Kidney (tissue), 14 donors: ENCODE data around the gene DLX1. TPM values are rescaled to one million over a fixed set of nuclear protein-coding genes. Genes with fewer than 3 reads are reported as not detected.
A peak's percentile ranks its signal among the peaks of the same experiment; 100 is the strongest.
"Not testable (repeated sequence)": the region's sequence is repeated elsewhere in the genome, so short reads cannot be mapped to it uniquely, and the experiment has no call there.

ENCODE experiments used
- DNase-seq, 5 donors: peaks; one replicate each; pipeline ENCODE4 v3.0.0-alpha.2; 2013 to 2020
- FAIRE-seq: peaks from 2 replicates; lab custom pipeline; 2012; peaks lifted over from hg19 to GRCh38; lab: Jason Lieb, UNC
- H3K27ac ChIP-seq, 2 donors: one replicate each; pipeline ENCODE4 v1.7.0; 2013; ENCODE audit warnings: low read depth in 2 of 2, low read length in 2 of 2, inconsistent platforms in 1 of 2
- H3K27me3 ChIP-seq: one replicate; pipeline ENCODE4 v1.7.1; 2013; ENCODE audit warnings: low read length, inconsistent platforms; ENCODE audit not compliant: control insufficient read depth, insufficient read depth
- H3K36me3 ChIP-seq, 3 donors: one replicate each; pipeline versions ENCODE4 v1.7.0 to v1.7.1; 2013; ENCODE audit warnings: low read length in 3 of 3, control low read depth in 1 of 3, inconsistent platforms in 1 of 3; ENCODE audit not compliant: insufficient read depth in 3 of 3, control insufficient read depth in 2 of 3
- H3K4me1 ChIP-seq, 3 donors: one replicate each; pipeline versions ENCODE4 v1.7.0 to v1.7.1; 2013; ENCODE audit warnings: low read length in 3 of 3, inconsistent platforms in 1 of 3, low read depth in 1 of 3; ENCODE audit not compliant: control insufficient read depth in 2 of 3, insufficient read depth in 2 of 3
- H3K4me3 ChIP-seq, 3 donors: one replicate each; pipeline versions ENCODE4 v1.7.0 to v1.8.1; 2013; ENCODE audit warnings: low read length in 3 of 3, control low read depth in 1 of 3, inconsistent platforms in 1 of 3
- H3K9ac ChIP-seq, 3 donors: one replicate each; pipeline versions ENCODE4 v1.7.0 to v1.7.1; 2013; ENCODE audit warnings: low read length in 3 of 3, control low read depth in 1 of 3, inconsistent platforms in 1 of 3
- H3K9me3 ChIP-seq, 3 donors: one replicate each; pipeline versions ENCODE4 v1.7.0 to v1.7.1; 2013; ENCODE audit warnings: low read length in 3 of 3, control low read depth in 1 of 3, inconsistent platforms in 1 of 3; ENCODE audit not compliant: control insufficient read depth in 2 of 3, insufficient read depth in 1 of 3
- intact Hi-C: fragments of 100-400 bp; cut with DNase I; formaldehyde crosslinking; loops from one replicate; pipeline ENCODE4 v1.11.1; 2022
- polyA plus RNA-seq: library from polyadenylated mRNA; stranded (reverse); fragments of 350-450 nt; fragmentation: Illumina TruSeq; extraction: RNeasy Lipid Tissue Mini Kit (QIAGEN cat#74804); gene quantifications from one replicate; pipeline ENCODE4 v1.2.3, GENCODE V29; 2014; ENCODE audit warnings: low read depth, low replicate concordance; ENCODE audit not compliant: insufficient read depth
- total RNA-seq: library from RNA; stranded (reverse); fragmentation: NEBNext Ultra II Directional; extraction: Animal tissue kit (Norgen Biotek cat#: 25700); gene quantifications from one replicate; pipeline ENCODE4 v1.2.1, GENCODE V29; 2021
- TF ChIP-seq, protein P1 (sequence below): IDR thresholded peaks from 3 replicates; pipeline ENCODE4 v1.5.1; 2012; ENCODE audit warnings: mild to moderate bottlenecking, moderate library complexity, borderline replicate concordance; ENCODE audit not compliant: insufficient read depth; ENCODE audit errors: extremely low read depth
- donor health status: control.
- donor health status: control.
- donor health status: control.
- donor health status: control.
- donor health status: control.
- donor health status: DM: yes; HTN: yes; CAD: no.
- donor health status: Normal renal cell carcinoma (clear cell type).

DLX1 gene
- total and polyA plus RNA-seq, 2 donors from 2014 or later = not detected

- no peak overlapping the region for H3K9ac ChIP-seq
- TF ChIP-seq, protein P1, sequence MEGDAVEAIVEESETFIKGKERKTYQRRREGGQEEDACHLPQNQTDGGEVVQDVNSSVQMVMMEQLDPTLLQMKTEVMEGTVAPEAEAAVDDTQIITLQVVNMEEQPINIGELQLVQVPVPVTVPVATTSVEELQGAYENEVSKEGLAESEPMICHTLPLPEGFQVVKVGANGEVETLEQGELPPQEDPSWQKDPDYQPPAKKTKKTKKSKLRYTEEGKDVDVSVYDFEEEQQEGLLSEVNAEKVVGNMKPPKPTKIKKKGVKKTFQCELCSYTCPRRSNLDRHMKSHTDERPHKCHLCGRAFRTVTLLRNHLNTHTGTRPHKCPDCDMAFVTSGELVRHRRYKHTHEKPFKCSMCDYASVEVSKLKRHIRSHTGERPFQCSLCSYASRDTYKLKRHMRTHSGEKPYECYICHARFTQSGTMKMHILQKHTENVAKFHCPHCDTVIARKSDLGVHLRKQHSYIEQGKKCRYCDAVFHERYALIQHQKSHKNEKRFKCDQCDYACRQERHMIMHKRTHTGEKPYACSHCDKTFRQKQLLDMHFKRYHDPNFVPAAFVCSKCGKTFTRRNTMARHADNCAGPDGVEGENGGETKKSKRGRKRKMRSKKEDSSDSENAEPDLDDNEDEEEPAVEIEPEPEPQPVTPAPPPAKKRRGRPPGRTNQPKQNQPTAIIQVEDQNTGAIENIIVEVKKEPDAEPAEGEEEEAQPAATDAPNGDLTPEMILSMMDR = no peak
- DNase-seq (peak in 2 of 5 donors; percentile 2 to 21), FAIRE-seq (no peak)
- intact Hi-C loops = no loop called here
- no peaks in the 10 kb centered on the region for H3K36me3 ChIP-seq
- H3K9me3 ChIP-seq = no peaks in the 10 kb centered on the region
- no peak overlapping the region for H3K27ac ChIP-seq
- H3K4me3 ChIP-seq = no peak overlapping the region
- peaks cover 38% of the 10 kb centered on the region for H3K27me3 ChIP-seq
- H3K4me1 ChIP-seq = peaks cover 0 to 7% (median 6%) of the 10 kb centered on the region in 3 donors
These were observed 24.1 kb downstream of the DLX1 start for GRCh38 chr2:172109256-172109987.

DNA sequence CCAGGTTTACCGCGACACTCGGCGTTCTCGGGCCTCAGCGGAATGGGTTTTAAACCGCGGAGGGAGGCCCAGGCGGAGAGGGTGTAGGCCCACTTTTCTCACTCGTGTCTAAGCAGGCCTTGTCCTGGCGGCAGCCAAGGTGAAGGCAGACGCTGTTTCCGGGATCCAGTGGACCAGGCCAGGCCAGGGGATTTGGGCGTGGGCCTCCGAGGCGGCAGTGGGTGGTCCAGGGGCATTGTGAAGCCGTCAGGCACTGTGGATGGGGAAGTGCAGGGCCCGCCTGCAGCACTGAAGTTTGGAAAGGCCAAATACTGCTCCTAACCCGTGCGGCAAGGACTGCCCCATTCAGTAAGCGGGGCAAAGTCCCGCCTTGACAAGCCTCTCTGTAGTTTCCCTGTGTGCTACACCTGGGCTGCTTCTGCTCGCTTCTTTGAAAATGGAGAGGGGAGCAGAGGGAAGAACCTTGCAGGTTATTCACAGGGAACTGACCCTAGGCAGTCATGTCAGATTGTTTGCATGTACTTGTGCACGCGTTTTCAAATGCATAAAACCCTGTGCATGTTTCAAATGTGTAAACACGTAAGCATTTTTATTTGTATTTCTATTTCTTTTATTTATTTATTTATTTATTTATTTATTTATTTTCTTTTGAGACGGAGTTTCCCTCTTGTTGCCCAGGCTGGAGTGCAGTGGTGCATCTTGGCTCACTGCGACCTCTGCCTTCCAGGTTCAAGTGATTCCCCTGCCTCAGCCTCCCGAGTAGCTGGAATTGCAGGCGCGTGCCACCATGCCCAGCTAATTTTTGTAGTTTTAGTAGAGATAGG is 24.9 kb downstream of the DLX1 start:
- TF ChIP-seq, protein P1 = no peak
- intact Hi-C loops = no loop called here
- no peak overlapping the region for H3K9ac ChIP-seq
- FAIRE-seq = no peak
- no peaks in the 10 kb centered on the region for H3K36me3 ChIP-seq
- H3K4me3 ChIP-seq = no peak overlapping the region
- H3K4me1 ChIP-seq = peaks cover 0 to 7% (median 6%) of the 10 kb centered on the region in 3 donors
- no peaks in the 10 kb centered on the region for H3K9me3 ChIP-seq
- H3K27ac ChIP-seq = no peak overlapping the region
- H3K27me3 ChIP-seq = peaks cover 36% of the 10 kb centered on the region
- DNase-seq = peak in 3 of 5 donors; percentile 3 to 13 (median 12)

GRCh38 chr2:172113617-172114016 is 28.3 kb downstream of the DLX1 start:
- Histone ChIP-seq H3K9ac (no peak overlapping the region), H3K4me1 (no peaks in the 10 kb centered on the region), H3K9me3 (no peaks in the 10 kb centered on the region), H3K4me3 (no peak overlapping the region), H3K27me3 (peaks cover 7% of the 10 kb centered on the region), H3K27ac (no peak overlapping the region), H3K36me3 (no peaks in the 10 kb centered on the region)
- FAIRE-seq (no peak), DNase-seq (peak in 2 of 5 donors; percentile 31 to 61)
- intact Hi-C loops = no loop called here
- TF ChIP-seq, protein P1 = peak; percentile 22

DNA sequence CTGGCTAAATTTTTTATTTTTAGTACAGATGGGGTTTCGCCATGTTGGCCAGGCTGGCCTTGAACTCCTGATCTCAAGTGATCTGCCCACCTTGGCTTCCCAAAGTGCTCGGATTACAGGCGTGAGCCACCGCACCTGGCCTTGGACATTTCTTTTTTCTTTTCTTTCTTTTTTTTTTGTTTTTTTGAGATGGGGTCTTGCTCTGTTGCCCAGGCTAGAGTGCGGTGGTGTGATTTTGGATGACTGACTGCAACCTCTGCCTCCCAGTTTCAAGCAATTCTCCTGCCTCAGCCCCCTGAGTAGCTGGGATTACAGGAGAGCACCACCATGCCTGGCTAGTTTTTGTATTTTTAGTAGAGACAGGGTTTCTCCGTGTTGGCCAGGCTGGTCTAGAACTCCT is 28.9 kb downstream of the DLX1 start:
- FAIRE-seq, intact Hi-C loops, DNase-seq, H3K27ac ChIP-seq, H3K9ac ChIP-seq, H3K4me3 ChIP-seq, H3K4me1 ChIP-seq, H3K36me3 ChIP-seq, H3K9me3 ChIP-seq, H3K27me3 ChIP-seq: not testable (repeated sequence)
